ENCODE results near the gene DACT2.

Gene DACT2

GRCh38 chr6:168318579-168319278 lies 848 bp downstream of the DACT2 start:
- no peak for TF ChIP-seq GATA2 (IDR thresholded peaks at IDR 0.05; ENCODE audit: low read depth, low read length)
- no peak for TF ChIP-seq GATA3 (IDR thresholded peaks at IDR 0.05; ENCODE audit: low read depth, low read length)

DNA sequence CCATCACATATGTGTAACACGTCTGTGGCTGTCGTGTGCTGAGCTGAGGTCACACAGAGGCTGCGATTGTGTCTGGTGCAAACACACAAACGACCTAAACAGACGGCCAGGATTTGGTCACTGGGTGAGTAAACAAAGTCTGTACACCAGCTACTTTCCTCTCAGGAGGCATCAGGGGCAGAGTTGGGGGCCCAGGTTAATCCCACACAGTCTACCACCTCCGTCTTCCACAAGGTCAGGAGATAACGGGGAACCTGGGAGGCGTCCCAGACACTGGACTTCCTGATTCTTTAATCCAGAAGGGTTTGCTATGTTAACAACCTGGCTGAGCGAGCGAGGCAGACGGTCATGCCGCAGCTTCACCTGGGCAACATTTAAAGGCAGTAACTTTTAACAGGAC lies 1.5 kb downstream of the DACT2 start:
- TF ChIP-seq GATA3 (IDR thresholded peaks at IDR 0.05; ENCODE audit: low read depth, low read length) = no peak
- no peak for TF ChIP-seq GATA2 (IDR thresholded peaks at IDR 0.05; ENCODE audit: low read depth, low read length)

GRCh38 chr6:168315596-168315995 lies 4.0 kb downstream of the DACT2 start:
- TF ChIP-seq GATA2 (IDR thresholded peaks at IDR 0.05; ENCODE audit: low read depth, low read length) (no peak), GATA3 (IDR thresholded peaks at IDR 0.05; ENCODE audit: low read depth, low read length) (no peak)

- TF ChIP-seq GATA3 (IDR thresholded peaks at IDR 0.05; ENCODE audit: low read depth, low read length) = no peak
- no peak for TF ChIP-seq GATA2 (IDR thresholded peaks at IDR 0.05; ENCODE audit: low read depth, low read length)
These were observed 4.6 kb downstream of the DACT2 start for GRCh38 chr6:168314948-168315347.

- TF ChIP-seq GATA2 (IDR thresholded peaks at IDR 0.05; ENCODE audit: low read depth, low read length) (no peak), GATA3 (IDR thresholded peaks at IDR 0.05; ENCODE audit: low read depth, low read length) (no peak)
These were observed 5.6 kb downstream of the DACT2 start for GRCh38 chr6:168314021-168314420.

GRCh38 chr6:168313431-168314011 lies 6.1 kb downstream of the DACT2 start:
- no peak for TF ChIP-seq GATA2 (IDR thresholded peaks at IDR 0.05; ENCODE audit: low read depth, low read length)
- TF ChIP-seq GATA3 (IDR thresholded peaks at IDR 0.05; ENCODE audit: low read depth, low read length) = no peak

DNA sequence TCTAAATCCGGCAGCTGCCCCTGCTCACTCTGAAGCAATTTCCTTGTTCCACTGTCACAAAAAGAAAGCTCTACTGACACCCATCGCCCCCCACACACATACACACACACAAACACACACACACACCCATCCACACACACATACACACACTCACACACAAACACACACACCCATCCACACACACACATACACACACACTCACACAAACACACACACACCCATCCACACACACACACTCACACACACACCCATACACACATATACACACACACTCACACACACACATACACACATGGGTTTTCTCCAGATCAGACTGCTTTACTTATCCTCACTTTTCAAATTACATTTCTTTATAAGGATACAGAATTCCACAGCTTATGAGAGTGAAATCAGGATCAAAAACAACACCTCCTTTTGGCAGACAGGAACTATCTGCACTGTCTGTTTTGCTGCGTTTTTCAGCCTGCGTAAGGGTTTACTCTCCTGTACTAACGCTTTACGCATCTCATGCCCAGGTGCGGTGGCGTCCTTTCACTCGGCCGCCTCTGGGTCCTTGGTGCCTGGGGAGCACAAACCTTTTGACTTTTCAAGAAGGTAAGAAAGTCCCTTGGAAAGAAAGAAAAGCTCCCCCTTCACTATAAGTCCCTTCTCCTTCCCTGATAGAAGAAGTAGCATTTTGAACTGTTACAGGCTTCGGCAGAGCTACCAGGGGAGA lies 8.0 kb downstream of the DACT2 start:
- no peak for TF ChIP-seq GATA2 (IDR thresholded peaks at IDR 0.05; ENCODE audit: low read depth, low read length)
- no peak for TF ChIP-seq GATA3 (IDR thresholded peaks at IDR 0.05; ENCODE audit: low read depth, low read length)

DNA sequence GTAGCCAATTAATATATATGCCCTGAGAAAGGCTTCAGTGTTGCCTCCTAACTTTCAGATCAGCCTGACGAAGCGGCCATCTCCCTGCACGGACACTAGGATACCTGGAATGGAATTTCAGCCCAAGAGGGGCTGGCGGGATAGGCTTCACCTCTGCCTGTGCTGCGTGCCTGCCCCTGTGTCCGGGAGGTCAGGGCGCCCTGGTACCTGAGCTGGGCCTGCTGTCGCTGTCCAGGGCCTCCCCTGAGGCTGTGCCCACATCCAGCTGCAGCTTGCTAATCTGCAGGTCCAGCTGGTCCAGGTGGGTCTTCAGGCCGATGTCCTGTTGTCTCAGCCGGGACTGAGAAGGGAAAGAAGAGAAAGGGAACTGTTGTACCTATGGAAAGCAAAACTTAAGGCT lies 8.6 kb downstream of the DACT2 start:
- TF ChIP-seq GATA2 (IDR thresholded peaks at IDR 0.05; ENCODE audit: low read depth, low read length) (no peak), GATA3 (IDR thresholded peaks at IDR 0.05; ENCODE audit: low read depth, low read length) (no peak)

DNA sequence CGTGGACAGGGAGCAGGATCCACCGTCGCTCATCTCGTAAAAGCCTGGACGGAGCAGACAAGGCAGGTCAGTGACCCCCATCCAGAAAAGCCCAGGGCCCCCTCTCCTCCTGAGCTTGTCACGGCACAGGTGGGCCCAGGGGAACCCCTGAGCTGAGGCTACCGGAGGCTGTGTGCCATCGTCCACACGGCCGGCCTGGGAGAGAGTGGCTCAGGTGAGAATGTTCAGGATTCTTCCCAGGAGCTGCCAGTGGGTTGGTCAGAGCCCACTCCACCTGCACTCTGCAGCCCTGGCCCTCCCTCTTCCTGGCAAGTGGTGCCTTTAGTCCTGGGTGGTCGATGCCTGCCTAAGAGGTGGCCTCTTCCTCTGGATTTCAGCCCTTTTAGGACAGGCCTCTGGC lies 9.2 kb downstream of the DACT2 start:
- no peak for TF ChIP-seq GATA2 (IDR thresholded peaks at IDR 0.05; ENCODE audit: low read depth, low read length)
- no peak for TF ChIP-seq GATA3 (IDR thresholded peaks at IDR 0.05; ENCODE audit: low read depth, low read length)

DNA sequence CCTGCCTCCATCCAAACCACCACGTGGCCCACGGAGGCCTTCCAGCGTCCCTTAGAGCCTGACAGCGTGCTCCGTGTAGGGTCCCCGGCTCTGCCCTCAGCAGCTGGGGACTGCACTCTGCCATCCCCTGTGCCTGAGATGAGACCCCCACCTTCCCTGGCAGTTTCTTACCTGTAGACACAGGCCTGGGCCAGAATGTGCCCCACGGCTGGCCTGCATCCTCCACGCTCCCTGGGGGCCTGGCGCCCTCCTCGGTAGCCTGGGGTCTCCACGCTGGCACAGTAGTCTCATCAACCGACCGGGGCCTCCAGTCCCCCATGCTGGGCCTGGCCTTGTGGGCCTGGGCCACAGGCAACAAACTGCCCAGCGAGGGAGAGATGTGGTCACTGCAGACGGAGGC lies 9.6 kb downstream of the DACT2 start:
- no peak for TF ChIP-seq GATA2 (IDR thresholded peaks at IDR 0.05; ENCODE audit: low read depth, low read length)
- no peak for TF ChIP-seq GATA3 (IDR thresholded peaks at IDR 0.05; ENCODE audit: low read depth, low read length)

DNA sequence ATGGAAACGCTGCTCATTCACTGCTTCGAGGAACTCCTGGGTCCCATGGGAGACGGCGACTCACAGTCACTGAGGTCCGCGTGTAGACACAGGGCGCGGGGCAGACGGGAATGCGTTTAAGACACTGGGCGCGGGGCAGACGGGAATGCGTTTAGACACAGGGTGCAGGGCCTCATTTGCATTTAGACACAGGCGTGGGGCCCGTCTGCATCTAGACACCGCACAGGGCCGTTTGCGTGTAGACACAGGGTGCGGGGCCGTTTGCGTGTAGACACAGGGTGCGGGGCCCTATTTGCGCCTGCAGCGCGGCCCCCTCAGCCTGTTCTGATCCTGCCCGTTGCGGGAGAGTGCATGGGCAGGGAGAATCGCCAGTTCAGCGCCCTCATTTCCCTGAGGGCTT lies 10.4 kb downstream of the DACT2 start:
- TF ChIP-seq GATA3 (IDR thresholded peaks at IDR 0.05; ENCODE audit: low read depth, low read length) = no peak
- TF ChIP-seq GATA2 (IDR thresholded peaks at IDR 0.05; ENCODE audit: low read depth, low read length) = no peak

- no peak for TF ChIP-seq GATA2 (IDR thresholded peaks at IDR 0.05; ENCODE audit: low read depth, low read length)
- TF ChIP-seq GATA3 (IDR thresholded peaks at IDR 0.05; ENCODE audit: low read depth, low read length) = no peak
These were observed 11.0 kb downstream of the DACT2 start for GRCh38 chr6:168308390-168309144.

DNA sequence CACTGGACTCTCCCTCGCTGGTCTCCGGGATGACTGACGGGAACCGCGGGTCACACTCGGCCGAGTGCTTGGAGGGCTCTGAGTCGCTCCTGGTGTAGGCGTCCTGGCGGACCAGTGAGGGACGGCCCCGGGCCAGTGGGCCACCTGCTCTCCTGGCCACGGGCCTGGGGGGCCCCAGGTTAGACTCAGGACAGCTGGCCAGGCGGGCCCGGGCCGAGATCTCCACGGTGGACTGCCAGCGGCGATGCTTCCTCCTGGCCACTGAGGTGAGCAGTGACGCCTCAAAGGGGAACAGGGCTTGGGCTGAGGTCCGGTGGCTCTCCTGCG lies 11.9 kb downstream of the DACT2 start:
- TF ChIP-seq GATA3 (IDR thresholded peaks at IDR 0.05; ENCODE audit: low read depth, low read length) = no peak
- no peak for TF ChIP-seq GATA2 (IDR thresholded peaks at IDR 0.05; ENCODE audit: low read depth, low read length)

DNA sequence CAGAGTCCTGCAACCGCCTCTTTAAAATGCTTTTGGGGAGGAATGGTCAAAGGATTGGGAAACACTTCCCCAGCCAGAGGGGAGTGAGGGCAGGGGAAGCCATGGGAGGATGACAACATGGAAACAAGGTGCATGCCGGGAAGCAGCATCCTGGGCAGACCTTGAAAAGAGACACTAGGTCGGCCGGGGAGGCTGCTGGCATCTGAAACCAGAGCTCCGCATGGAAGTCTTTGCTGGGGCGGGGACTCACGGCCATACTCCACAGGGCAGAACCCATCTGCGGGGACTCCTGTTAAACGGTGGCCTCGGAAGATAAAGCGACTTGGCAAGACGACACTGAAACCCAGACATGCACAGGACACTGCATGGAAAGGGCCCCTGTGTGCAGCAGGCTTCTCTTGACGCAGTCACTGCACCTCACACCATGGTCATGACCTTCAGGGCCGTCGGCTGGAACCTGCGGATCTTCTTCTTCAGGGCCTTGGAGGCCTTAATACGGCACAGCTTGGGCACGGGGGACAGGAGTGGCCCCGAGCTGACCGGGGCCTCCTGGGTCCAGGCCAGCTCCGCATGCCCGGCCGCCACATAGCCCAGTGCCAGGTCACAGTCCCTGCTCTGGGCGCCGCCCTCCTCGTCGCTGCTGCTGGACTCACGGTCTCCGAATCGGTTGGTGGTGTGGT lies 12.4 kb downstream of the DACT2 start:
- TF ChIP-seq GATA2 (IDR thresholded peaks at IDR 0.05; ENCODE audit: low read depth, low read length) (no peak), GATA3 (IDR thresholded peaks at IDR 0.05; ENCODE audit: low read depth, low read length) (no peak)
